HG02970 (cell line): ENCODE data around the gene BRAF.
"Not testable (repeated sequence)": the region's sequence is repeated elsewhere in the genome, so short reads cannot be mapped to it uniquely, and the experiment has no call there.

ENCODE experiments used
- ATAC-seq: cut with Tn5 transposase; IDR thresholded peaks from one replicate; pipeline ENCODE4 v1.9.1; 2021; ENCODE audit warnings: mild to moderate bottlenecking, moderate library complexity, moderate number of reproducible peaks; ENCODE audit not compliant: unreplicated experiment, low FRiP score

BRAF gene

DNA sequence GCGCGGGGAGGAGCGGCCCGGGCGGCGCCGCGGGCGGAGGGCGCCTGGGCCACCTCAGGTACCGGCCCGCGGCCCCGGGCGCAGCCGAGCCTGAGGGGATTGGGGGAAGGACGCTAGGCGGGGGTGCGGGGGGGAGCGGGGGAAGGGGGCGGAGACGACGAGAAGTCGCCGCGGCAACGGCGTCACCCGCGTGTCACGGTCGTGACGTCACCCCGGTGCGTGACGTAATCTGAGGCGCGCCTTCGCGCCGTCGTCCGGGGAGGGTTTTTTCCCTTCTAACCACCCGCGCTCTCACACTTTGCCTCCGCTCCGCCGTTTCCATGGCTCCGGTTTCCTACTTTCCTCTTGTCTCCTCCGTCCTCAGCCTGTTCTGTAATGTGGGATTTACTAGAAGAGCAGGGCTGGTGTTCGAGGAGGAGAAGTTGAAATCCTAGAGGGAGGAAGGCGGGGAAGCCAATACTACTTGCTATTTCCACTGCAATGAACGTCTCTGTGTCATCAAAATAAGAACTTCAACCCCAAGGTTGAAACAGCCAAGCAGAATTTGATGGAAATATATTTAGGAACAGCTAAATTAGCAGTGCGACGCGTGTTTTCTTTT, at the start of gene BRAF:
TSS of gene BRAF (minus strand) at position 109 of the 601 bp plus-strand sequence. CDS start 226 bp downstream, outside the sequence.
- peak; percentile 46 for ATAC-seq

GRCh38 chr7:140972876-140973829, 48.4 kb upstream of the BRAF start:
- no peak for ATAC-seq

- no peak for ATAC-seq
These were observed 47.6 kb upstream of the BRAF start for GRCh38 chr7:140972344-140972743.

- ATAC-seq = no peak
These were observed 42.7 kb upstream of the BRAF start for GRCh38 chr7:140967438-140967837.

DNA sequence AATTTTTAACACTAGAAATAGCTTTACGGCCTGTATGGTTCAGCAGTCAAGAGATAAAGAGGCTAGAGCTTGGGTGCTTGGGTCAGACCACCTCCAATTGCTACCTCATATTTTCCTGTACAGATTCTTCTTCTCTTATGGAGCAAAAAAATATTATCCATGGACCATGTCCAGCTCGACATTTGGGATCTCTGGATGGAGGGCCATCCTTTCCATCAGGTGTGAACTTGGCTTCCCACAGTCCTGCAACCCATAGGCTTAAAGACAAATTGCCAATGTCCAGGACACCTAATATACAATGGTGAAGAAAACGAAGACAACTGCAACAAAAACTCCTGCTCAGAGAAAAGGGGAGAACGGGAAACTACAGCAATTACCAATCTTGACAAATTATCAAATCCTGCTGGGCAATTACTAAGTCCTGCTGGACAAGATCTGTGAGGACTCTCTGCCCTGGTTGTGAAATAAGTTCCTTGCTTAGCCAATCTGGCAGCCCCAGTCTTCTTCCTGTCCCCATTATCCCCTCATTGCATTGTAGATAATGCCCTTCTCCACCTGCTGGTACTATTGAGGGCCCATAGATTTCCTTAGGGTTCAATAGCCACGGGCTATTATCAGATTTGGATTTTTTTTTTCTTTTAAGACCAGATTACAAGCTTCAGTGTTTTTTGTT, 42.0 kb upstream of the BRAF start:
- no peak for ATAC-seq

- ATAC-seq = no peak
These were observed 36.4 kb upstream of the BRAF start for GRCh38 chr7:140961117-140961516.

GRCh38 chr7:140956997-140957396, 32.3 kb upstream of the BRAF start:
- not testable (repeated sequence) for ATAC-seq

DNA sequence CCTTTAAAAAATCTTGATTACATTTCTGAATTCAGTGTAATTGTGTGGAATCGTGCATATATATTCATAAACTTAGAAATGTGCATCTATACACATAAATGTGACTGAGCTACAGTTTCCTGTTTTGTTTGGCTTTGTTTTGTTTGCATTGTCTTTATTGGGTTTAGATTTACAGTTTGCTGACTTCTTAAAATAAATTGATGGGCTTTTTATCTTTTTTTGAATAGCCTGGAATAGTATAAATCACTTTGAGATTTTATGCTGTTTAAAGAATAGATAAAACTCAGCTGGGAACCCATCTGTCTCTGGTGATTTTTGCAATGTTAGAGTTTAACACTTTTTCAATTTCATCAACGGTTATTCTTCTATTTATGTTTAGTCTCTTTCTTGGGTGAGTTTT, 21.2 kb upstream of the BRAF start:
- ATAC-seq = no peak

DNA sequence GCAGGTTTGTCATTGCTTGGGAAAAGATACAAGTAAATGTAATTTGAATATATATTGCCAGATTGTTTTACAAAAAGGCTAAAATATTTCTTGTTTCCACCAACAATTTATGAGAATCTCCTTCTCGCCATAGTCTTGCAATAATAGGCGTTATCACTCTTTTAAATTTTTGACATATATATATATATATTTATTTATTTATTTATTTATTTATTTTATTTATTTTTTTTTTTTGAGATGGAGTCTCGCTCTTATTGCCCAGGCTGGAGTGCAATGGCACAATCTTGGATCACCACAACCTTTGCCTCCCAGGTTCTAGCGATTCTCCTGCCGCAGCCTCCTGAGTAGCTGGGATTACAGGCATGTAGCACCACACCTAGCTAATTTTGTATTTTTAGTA, 17.5 kb upstream of the BRAF start:
- not testable (repeated sequence) for ATAC-seq

- no peak for ATAC-seq
These were observed 16.2 kb upstream of the BRAF start for GRCh38 chr7:140940898-140941297.

DNA sequence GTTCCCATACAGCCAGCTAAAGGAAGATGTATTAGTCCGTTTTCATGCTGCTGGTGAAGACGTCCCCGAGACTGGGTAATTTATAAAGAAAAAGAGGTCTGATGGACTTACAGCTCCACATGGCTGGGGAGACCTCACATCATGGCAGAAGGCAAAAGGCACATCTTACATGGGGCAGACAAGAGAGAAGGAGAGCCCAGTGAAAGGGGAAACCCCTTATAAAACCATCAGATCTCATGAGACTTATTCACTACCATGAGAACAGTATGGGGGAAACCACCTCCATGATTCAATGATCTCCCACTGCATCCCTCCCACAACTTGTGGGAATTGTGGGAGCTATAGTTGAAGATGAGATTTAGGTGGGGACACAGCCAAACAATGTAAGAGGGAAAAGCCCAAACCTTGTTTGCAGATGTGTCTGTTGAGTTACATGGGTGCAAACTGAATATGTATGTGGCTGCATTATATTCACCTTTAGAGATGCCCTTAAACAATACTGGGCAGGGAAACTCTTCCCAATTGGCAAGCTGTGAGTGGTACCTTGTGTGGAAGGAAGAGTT, 13.1 kb upstream of the BRAF start:
- no peak for ATAC-seq

DNA sequence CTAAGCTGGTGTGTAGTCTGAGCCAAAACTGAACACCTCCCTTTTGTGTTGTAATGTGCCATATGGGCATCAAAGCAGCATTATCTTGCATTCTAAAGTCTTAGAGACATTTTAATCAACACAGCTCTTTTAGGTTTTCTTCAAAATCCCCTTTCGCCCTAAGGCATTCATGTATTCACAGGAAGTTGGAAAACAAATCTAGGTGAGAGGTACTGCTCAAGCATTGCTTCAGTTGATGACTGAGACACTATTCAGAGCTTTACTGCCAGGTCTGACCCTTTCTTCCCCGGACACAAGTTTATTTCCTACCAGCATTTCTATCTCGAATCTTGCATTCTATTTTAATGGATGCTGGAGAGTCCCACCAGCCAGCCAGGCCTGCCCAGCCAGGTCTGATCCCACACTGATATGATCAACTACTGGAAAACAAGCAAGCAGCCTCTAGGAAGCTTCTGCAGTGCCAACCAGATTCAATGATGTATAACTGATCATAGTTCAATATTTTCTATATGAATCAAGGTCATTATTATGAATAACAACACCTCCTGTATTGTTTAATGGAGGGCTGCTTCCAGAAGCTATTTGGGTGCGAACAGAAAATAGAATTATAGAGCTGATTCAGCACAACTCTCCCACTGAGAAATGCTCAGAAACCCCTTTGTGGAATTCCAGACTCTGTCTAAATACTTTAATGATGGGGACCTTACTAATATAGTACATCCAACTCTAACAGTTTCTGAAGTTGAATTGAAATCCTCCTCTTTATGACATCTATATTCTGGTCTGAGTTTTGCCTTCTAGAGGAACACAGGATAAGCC, 4.0 kb upstream of the BRAF start:
- no peak for ATAC-seq

DNA sequence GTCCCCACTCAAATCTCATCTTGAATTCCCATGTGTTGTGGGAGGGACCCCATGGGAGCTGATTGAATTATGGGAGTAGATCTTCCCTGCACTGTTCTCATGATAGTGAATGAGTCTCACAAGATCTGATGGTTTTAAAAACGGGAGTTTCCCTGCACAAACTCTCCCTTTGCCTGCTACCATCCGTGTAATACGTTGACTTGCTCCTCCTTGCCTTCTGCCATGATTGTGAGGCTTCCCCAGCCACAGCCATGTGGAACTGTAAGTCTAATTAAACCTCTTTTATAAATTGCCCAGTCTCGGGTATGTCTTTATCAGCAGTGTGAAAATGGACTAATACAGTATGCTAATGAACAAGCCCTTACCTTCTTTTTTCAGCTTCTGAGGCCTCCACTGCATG, 3.2 kb upstream of the BRAF start:
- ATAC-seq = not testable (repeated sequence)

- ATAC-seq = no peak
These were observed 2.6 kb upstream of the BRAF start for GRCh38 chr7:140927351-140927750.

- no peak for ATAC-seq
These were observed 1.5 kb upstream of the BRAF start for GRCh38 chr7:140926021-140926817.

- peak; percentile 85 for ATAC-seq
These were observed 509 bp downstream of the BRAF start for GRCh38 chr7:140924019-140924820.

- no peak for ATAC-seq
These were observed 1.2 kb downstream of the BRAF start for GRCh38 chr7:140923358-140924006.
